HL-60 (cell line): Measurements from ENCODE around the gene TRAPPC3L.

ENCODE experiments used
- DNase-seq, 2 experiments: peaks; one replicate each; pipeline ENCODE4 v3.0.0-alpha.2; 2010 to 2020; ENCODE audit warnings: low read depth in 1 of 2, low spot score in 1 of 2
- H3K27ac ChIP-seq: fragments of 250-450 bp; sonication (Bioruptor Pico); replicated peaks from 2 replicates; pipeline ENCODE4 v1.5.1; 2020; ENCODE audit warnings: mild to moderate bottlenecking, moderate library complexity
- H3K27me3 ChIP-seq: fragments of 250-450 bp; sonication (Bioruptor Pico); 2 replicates; pipeline ENCODE4 v1.5.1; 2021; ENCODE audit warnings: mild to moderate bottlenecking, moderate library complexity; ENCODE audit not compliant: insufficient read depth, poor library complexity, severe bottlenecking
- H3K4me3 ChIP-seq: replicated peaks from 2 replicates; pipeline ENCODE4 v1.5.1; 2011; ENCODE audit warnings: mild to moderate bottlenecking, control low read depth, low read length; ENCODE audit not compliant: insufficient read depth
- GABPA ChIP-seq: IDR thresholded peaks from 2 replicates; pipeline ENCODE4 v1.6.1; 2012; ENCODE audit warnings: low read depth
- POLR2AphosphoS5 ChIP-seq: IDR thresholded peaks from 2 replicates; pipeline ENCODE4 v1.6.1; 2012; ENCODE audit warnings: low read depth
- REST ChIP-seq: IDR thresholded peaks from 2 replicates; pipeline ENCODE4 v1.6.1; 2012; ENCODE audit warnings: low read depth; ENCODE audit not compliant: insufficient replicate concordance
- SPI1 ChIP-seq: IDR thresholded peaks from 2 replicates; pipeline ENCODE4 v1.6.1; 2012; ENCODE audit warnings: low read depth, mild to moderate bottlenecking, borderline replicate concordance
- TF ChIP-seq, protein P1 (sequence below): IDR thresholded peaks from one replicate; pipeline ENCODE4 v1.5.1; 2011; ENCODE audit warnings: low read length, control low read depth, inconsistent platforms; ENCODE audit not compliant: insufficient read depth

TRAPPC3L gene

DNA sequence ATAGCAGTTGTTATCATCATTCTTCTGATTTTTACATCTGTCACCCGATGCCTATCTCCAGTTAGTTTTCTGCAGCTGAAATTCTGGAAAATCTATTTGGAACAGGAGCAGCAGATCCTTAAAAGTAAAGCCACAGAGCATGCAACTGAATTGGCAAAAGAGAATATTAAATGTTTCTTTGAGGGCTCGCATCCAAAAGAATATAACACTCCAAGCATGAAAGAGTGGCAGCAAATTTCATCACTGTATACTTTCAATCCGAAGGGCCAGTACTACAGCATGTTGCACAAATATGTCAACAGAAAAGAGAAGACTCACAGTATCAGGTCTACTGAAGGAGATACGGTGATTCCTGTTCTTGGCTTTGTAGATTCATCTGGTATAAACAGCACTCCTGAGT, 82.2 kb downstream of the TRAPPC3L start:
- no peak for TF ChIP-seq SPI1
- TF ChIP-seq, protein P1, sequence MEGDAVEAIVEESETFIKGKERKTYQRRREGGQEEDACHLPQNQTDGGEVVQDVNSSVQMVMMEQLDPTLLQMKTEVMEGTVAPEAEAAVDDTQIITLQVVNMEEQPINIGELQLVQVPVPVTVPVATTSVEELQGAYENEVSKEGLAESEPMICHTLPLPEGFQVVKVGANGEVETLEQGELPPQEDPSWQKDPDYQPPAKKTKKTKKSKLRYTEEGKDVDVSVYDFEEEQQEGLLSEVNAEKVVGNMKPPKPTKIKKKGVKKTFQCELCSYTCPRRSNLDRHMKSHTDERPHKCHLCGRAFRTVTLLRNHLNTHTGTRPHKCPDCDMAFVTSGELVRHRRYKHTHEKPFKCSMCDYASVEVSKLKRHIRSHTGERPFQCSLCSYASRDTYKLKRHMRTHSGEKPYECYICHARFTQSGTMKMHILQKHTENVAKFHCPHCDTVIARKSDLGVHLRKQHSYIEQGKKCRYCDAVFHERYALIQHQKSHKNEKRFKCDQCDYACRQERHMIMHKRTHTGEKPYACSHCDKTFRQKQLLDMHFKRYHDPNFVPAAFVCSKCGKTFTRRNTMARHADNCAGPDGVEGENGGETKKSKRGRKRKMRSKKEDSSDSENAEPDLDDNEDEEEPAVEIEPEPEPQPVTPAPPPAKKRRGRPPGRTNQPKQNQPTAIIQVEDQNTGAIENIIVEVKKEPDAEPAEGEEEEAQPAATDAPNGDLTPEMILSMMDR: no peak
- TF ChIP-seq POLR2AphosphoS5: no peak
- no peak overlapping the region; the same call in 1 of the 2 replicates for H3K27ac ChIP-seq
- H3K27me3 ChIP-seq: no peaks in the 10 kb centered on the region
- no peak overlapping the region for H3K4me3 ChIP-seq
- DNase-seq: no peak

- no peak for TF ChIP-seq SPI1
- TF ChIP-seq GABPA: no peak
- no peak for TF ChIP-seq POLR2AphosphoS5
- TF ChIP-seq REST: no peak
- TF ChIP-seq, protein P1: no peak
- no peaks in the 10 kb centered on the region for H3K27me3 ChIP-seq
- peak overlapping the region; percentile 29; the same call in 1 of the 2 replicates for H3K27ac ChIP-seq
- no peak overlapping the region for H3K4me3 ChIP-seq
- peak in 1 of 2 experiments; percentile 57 for DNase-seq
Observed at GRCh38 chr6:116461932-116462885, 83.3 kb downstream of the TRAPPC3L start.

- H3K4me3 ChIP-seq: no peak within 1 kb of the TSS
- no peak for DNase-seq
- TF ChIP-seq REST: no peak
- no peak for TF ChIP-seq SPI1
- no peak for TF ChIP-seq POLR2AphosphoS5
- no peak for TF ChIP-seq GABPA
- TF ChIP-seq, protein P1: no peak
Observed at GRCh38 chr6:116461331-116461931, 84.1 kb downstream of the TRAPPC3L start, which contains the start of gene CALHM6. CALHM6 (plus strand) TSS chr6:116461375; CDS start chr6:116461930, 555 bp downstream.

More at GRCh38 chr6:116461331-116461931, 84.1 kb downstream of the TRAPPC3L start, which contains the start of gene CALHM6:
- Histone ChIP-seq H3K27me3 (no peaks in the 10 kb centered on the region), H3K27ac (peak within 1 kb of the TSS; percentile 29; the same call in 1 of the 2 replicates)
